Esophagus muscularis mucosa (tissue), 4 donors: ENCODE data around the gene RRBP1. TPM values are rescaled to one million over a fixed set of nuclear protein-coding genes. Genes with fewer than 3 reads are reported as not detected.

Experiments used
- DNase-seq: peaks from one replicate; pipeline ENCODE4 v3.0.0-alpha.2; 2017; ENCODE audit errors: extremely low spot score
- H3K27ac ChIP-seq, 4 donors: fragments of 200-600 bp; sonication (generic); replicated peaks in 1 of 4; 1 replicate in 3 of 4; 2 replicates in 1 of 4; pipeline ENCODE4 v1.5.1; 2016 to 2019; ENCODE audit warnings: mild to moderate bottlenecking in 1 of 4
- H3K27me3 ChIP-seq, 4 donors: fragments of 200-600 bp; sonication (generic); one replicate each; pipeline versions ENCODE4 v1.5.1 to v1.6.0; 2016 to 2019
- H3K36me3 ChIP-seq, 4 donors: fragments of 200-600 bp; sonication (generic); one replicate each; pipeline ENCODE4 v1.5.1; 2016 to 2019
- H3K4me1 ChIP-seq, 4 donors: fragments of 200-600 bp; sonication (generic); one replicate each; pipeline ENCODE4 v1.5.1; 2016 to 2019
- H3K4me3 ChIP-seq, 4 donors: fragments of 200-600 bp; sonication (generic); 1 replicate in 2 of 4; 2 replicates in 2 of 4; pipeline ENCODE4 v1.5.1; 2016 to 2019; ENCODE audit warnings: mild to moderate bottlenecking in 4 of 4, moderate library complexity in 1 of 4
- H3K9me3 ChIP-seq, 4 donors: fragments of 200-600 bp; sonication (generic); 1 replicate in 3 of 4; 2 replicates in 1 of 4; pipeline ENCODE4 v1.5.1; 2016 to 2019
- EP300 ChIP-seq: sonication (generic); formaldehyde crosslinking; IDR thresholded peaks from one replicate; pipeline ENCODE4 v1.6.1; 2017; ENCODE audit warnings: antibody characterized with exemption
- POLR2A ChIP-seq: fragments of 450-650 bp; IDR thresholded peaks from one replicate; pipeline ENCODE4 v1.6.1; 2017; ENCODE audit warnings: antibody characterized with exemption, moderate library complexity, mild to moderate bottlenecking, low read depth
- POLR2AphosphoS5 ChIP-seq, 2 donors: sonication (generic); formaldehyde crosslinking; IDR thresholded peaks; one replicate each; pipeline ENCODE4 v1.6.1; 2017; ENCODE audit warnings: antibody characterized with exemption in 2 of 2
- WGBS: methylation state at CpG from one replicate; pipeline ENCODE4 v1.1.5; 2018; 5-methylcytosine and 5-hydroxymethylcytosine counted together
- intact Hi-C: fragments of 100-400 bp; cut with DNase I; formaldehyde crosslinking; loops from one replicate; pipeline ENCODE4 v1.15.1; 2023
- total RNA-seq, 4 donors: library from RNA; depleted of rRNA; stranded (reverse); fragments of >200 nt; gene quantifications; one replicate each; pipeline versions ENCODE4 v1.1.0 to v1.2.1, GENCODE V29; 2016
- TF ChIP-seq, protein P1 (sequence below), 3 experiments: fragments of 200-600 bp in 2 of 3; fragments of 450-650 bp in 1 of 3; sonication (generic) in 2 of 3; IDR thresholded peaks; one replicate each; pipeline ENCODE4 v1.5.1; 2017 to 2019; ENCODE audit warnings: antibody characterized with exemption in 3 of 3, mild to moderate bottlenecking in 2 of 3, moderate library complexity in 1 of 3

RRBP1 gene
- total RNA-seq, 4 donors from 2014 or later: 61.5 to 86.6 (median 65.4) TPM

DNA sequence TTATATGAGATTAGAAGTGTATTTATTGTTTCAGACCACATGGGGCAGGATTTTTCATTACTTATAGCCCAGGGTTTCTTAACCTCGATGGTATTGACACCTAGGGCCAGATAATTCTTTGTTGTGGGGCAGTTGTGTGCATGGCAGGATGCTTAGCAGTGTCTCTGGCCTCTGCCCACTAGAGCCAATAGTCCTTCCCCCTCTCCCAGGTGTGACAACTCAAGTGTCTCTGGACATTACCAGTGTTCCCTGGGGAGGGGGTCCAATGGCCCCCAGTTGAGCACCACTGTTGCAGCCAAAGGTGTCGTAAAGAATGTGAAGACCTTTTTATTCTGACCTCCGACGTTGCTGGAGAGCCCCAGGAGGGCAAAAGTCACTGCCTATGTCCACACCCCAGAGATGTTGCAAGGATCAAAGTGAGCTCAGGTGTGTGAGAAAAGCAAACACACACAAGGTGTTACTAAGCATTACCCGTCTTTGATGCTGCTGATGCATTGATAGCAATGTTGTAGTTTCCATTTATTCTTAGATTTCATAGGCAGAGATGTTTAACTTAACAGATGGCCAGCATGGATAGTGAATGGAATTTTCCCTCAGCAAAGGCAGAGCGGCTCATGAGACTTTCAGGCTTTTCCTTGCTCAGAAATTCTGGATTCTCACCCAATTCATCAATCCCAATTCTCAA, 39.9 kb upstream of the RRBP1 start:
- DNase-seq: no peak
- Histone ChIP-seq H3K27me3 (no peaks in the 10 kb centered on the region), H3K4me3 (no peak overlapping the region), H3K9me3 (no peaks in the 10 kb centered on the region), H3K4me1 (no peaks in the 10 kb centered on the region), H3K36me3 (no peaks in the 10 kb centered on the region), H3K27ac (no peak overlapping the region)
- intact Hi-C loops: no loop called here
- WGBS: 72% methylated on average over 6 of the region's 6 CpGs
- TF ChIP-seq POLR2A (no peak), POLR2AphosphoS5 (IDR thresholded peaks at IDR 0.05) (no peak), EP300 (no peak)
- TF ChIP-seq, protein P1, sequence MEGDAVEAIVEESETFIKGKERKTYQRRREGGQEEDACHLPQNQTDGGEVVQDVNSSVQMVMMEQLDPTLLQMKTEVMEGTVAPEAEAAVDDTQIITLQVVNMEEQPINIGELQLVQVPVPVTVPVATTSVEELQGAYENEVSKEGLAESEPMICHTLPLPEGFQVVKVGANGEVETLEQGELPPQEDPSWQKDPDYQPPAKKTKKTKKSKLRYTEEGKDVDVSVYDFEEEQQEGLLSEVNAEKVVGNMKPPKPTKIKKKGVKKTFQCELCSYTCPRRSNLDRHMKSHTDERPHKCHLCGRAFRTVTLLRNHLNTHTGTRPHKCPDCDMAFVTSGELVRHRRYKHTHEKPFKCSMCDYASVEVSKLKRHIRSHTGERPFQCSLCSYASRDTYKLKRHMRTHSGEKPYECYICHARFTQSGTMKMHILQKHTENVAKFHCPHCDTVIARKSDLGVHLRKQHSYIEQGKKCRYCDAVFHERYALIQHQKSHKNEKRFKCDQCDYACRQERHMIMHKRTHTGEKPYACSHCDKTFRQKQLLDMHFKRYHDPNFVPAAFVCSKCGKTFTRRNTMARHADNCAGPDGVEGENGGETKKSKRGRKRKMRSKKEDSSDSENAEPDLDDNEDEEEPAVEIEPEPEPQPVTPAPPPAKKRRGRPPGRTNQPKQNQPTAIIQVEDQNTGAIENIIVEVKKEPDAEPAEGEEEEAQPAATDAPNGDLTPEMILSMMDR (IDR thresholded peaks at IDR 0.05): no peak

DNA sequence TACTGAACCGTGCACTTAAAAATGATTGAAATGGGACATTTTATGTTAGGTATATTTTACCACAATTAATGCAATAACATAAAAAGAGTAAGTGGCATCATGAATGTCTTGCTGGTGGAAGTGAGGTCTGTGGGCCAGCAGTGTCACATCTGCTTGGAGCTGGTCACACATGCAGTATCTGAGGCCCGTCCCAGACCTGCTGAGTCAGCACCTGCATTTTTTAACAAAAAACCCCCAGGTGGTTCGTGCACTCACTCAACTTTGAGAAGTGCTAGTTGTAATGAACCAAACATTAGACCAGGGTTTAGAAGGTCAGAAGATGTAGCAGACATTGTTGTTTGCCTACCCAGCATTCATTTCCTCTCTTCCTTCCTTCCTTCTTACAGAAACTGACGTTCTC, 38.7 kb upstream of the RRBP1 start:
- Histone ChIP-seq H3K27ac (no peak overlapping the region), H3K4me1 (no peaks in the 10 kb centered on the region), H3K9me3 (no peaks in the 10 kb centered on the region), H3K27me3 (no peaks in the 10 kb centered on the region), H3K36me3 (no peaks in the 10 kb centered on the region), H3K4me3 (no peak overlapping the region)
- WGBS: 93% methylated on average over 4 of the region's 4 CpGs
- no peak for DNase-seq
- no peak for TF ChIP-seq EP300
- TF ChIP-seq POLR2AphosphoS5 (IDR thresholded peaks at IDR 0.05): no peak
- no peak for TF ChIP-seq POLR2A
- TF ChIP-seq, protein P1 (IDR thresholded peaks at IDR 0.05): no peak
- intact Hi-C loops: no loop called here

DNA sequence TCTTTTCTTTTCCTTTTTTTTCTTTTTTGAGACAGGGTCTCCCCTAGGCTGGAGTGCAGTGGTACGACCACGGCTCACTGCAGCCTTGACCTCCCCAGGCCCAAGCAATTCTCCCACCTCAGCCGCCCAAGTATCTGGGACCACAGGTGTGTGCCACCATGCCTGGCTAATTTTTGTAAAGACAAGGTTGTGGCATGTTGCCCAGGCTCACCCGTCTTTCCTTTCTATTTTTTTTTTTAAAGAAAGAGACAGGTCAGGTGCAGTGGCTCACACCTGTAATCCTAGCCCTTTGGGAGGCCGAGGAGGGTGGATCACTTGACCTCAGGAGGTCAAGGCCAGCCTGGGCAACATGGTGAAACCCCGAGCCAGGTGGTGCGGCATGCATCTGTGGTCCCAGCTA, 34.3 kb upstream of the RRBP1 start:
- Histone ChIP-seq H3K27ac (no peak overlapping the region), H3K4me1 (peaks cover 0 to 25% (median 17%) of the 10 kb centered on the region in 4 donors), H3K4me3 (no peak overlapping the region), H3K36me3 (no peaks in the 10 kb centered on the region), H3K27me3 (no peaks in the 10 kb centered on the region), H3K9me3 (no peaks in the 10 kb centered on the region)
- intact Hi-C loops: no loop called here
- DNase-seq: no peak
- TF ChIP-seq EP300: no peak
- no peak for TF ChIP-seq POLR2A
- TF ChIP-seq, protein P1 (IDR thresholded peaks at IDR 0.05): no peak
- TF ChIP-seq POLR2AphosphoS5 (IDR thresholded peaks at IDR 0.05): no peak
- WGBS: 95% methylated on average over 7 of the region's 7 CpGs

DNA sequence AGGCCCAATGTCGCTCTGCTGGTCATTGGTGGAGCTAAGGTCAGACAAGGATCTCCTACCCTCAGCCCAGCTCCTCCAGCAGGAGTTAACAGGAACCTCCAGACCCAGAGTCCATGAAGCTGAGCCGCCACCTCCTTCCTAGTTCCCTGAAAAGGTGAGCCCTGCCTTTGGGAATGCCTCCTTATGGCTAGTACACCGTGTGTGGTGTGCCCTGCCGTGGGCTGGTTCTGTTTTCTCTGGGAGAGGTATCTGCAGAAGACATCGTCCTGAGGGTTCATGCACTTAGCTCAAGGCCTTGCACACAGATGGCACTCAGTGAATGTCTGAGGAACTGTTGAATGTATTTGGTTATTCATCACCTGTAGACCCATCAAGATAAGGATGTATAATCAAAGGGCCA, 33.0 kb upstream of the RRBP1 start:
- 89% methylated on average over 5 of the region's 5 CpGs for WGBS
- H3K36me3 ChIP-seq: no peaks in the 10 kb centered on the region
- H3K27me3 ChIP-seq: no peaks in the 10 kb centered on the region
- intact Hi-C loops: no loop called here
- no peak for DNase-seq
- no peak overlapping the region for H3K4me3 ChIP-seq
- H3K4me1 ChIP-seq: peaks cover 4 to 30% (median 21%) of the 10 kb centered on the region in 4 donors
- TF ChIP-seq POLR2A (no peak), EP300 (no peak), POLR2AphosphoS5 (IDR thresholded peaks at IDR 0.05) (no peak)
- TF ChIP-seq, protein P1 (IDR thresholded peaks at IDR 0.05): no peak
- no peak overlapping the region for H3K27ac ChIP-seq
- no peaks in the 10 kb centered on the region for H3K9me3 ChIP-seq

DNA sequence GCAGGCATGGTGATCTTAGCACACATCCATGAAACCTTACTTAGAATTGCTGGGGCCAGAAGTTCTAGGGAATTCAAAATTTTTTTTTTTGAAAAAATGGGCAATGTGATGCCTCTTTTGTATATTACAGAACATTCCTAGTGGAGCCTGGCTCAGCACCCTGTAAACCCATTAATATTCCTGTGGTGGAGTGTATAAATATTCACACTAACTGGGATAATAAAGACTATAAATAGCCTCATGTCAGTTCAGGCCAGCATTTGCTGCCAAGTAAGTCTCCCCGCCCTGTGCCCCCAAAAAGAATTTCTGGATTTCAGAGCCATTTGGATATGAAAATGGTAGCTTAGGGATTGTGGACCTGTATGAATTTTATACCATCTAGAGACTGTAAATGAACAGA, 32.6 kb upstream of the RRBP1 start:
- Histone ChIP-seq H3K27ac (no peak overlapping the region), H3K27me3 (no peaks in the 10 kb centered on the region), H3K4me3 (no peak overlapping the region), H3K4me1 (peaks cover 4 to 30% (median 21%) of the 10 kb centered on the region in 4 donors), H3K36me3 (no peaks in the 10 kb centered on the region), H3K9me3 (no peaks in the 10 kb centered on the region)
- intact Hi-C loops: no loop called here
- WGBS: 15% methylated on average over 1 of the region's 1 CpG
- no peak for TF ChIP-seq POLR2A
- no peak for TF ChIP-seq POLR2AphosphoS5 (IDR thresholded peaks at IDR 0.05)
- no peak for TF ChIP-seq EP300
- TF ChIP-seq, protein P1 (IDR thresholded peaks at IDR 0.05): no peak
- no peak for DNase-seq
